GM19351 (cell line): ENCODE data around the gene SLC19A1.
A peak's percentile ranks its signal among the peaks of the same experiment; 100 is the strongest.

ENCODE experiments used
- ATAC-seq: cut with Tn5 transposase; IDR thresholded peaks from one replicate; pipeline ENCODE4 v1.9.1; 2021; ENCODE audit warnings: mild to moderate bottlenecking, moderate library complexity; ENCODE audit not compliant: unreplicated experiment

Gene SLC19A1

DNA sequence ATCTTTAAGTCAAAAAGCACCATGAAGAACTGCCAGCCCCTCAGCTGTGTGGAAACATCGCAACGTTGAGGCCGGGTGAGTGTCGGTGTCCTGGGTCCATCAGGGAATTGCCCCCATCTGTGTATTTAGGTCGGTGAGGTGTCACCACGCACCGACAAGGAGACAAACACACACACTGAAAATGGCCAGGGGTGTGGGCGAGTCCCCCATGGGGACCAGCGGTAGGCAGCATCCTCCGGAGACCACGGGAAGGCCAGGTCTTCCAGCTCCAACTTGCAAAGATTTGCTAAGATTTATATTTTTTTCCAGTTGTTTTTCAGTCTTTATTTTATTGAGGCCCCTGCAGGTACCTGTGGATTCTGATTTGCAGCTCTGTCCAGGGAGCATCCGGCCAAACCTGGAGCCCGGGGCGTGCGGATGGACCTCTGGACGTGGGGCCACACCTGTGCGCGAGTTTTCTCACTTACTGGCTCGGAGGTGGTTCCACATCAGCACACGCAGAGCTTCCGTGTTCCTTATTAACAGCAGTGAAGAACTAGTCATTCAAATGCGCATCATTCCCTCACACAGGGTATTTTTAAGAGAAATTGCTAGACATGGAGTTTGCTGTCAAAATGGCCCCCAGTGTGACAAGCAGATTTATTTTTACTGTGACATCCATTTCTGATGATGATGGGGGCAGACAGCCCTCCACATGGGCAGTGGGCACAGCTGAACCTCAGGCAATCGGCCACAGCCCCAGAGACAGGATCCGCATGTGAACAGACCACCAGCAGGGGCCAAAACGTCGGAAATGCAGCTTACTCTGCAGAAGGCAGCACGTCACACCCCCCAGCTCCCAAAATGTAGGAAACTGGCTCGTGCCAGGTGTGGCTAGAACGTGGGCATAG is 17.2 kb upstream of the SLC19A1 start:
- no peak for ATAC-seq

DNA sequence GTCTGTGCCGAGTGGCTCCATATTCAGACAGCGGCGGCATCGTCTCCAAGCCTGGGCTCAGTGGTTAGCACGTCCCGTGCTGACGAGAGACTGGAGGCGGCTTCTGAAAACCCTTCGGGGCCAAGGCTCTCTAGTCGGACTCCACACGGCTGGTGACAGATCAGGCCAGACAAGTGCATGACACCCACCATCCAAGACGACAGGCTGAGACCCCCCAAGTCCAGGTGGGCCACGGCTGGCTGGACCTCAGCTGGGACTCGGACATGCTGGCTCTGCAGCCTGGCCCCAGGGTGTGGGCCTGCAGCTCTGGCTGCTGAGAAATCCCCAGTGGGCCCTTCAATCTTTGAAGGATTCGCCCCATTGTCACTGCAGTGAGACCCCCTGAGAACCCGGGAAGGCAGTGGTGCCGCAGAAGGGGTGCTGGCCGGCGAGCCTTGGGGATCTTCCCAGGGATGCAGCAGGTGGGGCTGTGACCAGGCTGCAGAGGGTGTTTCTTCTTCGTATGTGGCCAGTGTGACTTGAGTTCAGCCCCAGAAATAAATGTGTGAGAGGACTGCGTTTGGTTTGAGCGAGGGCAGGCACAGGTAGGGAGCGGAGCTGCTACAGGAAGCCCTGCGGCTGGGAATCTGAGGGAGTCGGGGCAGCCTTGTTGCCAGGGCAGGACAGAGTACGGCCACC is 15.9 kb upstream of the SLC19A1 start:
- ATAC-seq = no peak

DNA sequence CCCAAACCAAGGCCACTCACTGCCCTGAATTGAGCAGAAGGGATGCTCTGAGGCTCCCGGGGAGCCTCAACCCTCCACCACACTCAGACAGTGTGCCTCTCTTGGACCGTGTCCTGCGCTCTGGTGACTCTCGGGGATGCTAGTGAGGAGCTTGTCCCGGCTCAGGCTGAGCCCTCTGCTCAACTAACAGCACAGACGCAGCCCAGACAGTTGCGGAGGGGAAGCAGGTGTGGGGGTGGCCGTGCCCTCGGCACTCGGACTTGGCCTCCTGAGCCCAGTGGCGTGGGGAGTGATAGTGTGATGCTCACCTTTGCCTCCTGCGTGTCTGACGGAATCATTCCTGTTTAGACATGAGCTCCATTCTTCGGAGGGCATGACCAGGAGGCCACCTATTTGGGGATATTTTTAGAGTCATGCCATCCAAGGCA is 15.4 kb upstream of the SLC19A1 start:
- no peak for ATAC-seq

DNA sequence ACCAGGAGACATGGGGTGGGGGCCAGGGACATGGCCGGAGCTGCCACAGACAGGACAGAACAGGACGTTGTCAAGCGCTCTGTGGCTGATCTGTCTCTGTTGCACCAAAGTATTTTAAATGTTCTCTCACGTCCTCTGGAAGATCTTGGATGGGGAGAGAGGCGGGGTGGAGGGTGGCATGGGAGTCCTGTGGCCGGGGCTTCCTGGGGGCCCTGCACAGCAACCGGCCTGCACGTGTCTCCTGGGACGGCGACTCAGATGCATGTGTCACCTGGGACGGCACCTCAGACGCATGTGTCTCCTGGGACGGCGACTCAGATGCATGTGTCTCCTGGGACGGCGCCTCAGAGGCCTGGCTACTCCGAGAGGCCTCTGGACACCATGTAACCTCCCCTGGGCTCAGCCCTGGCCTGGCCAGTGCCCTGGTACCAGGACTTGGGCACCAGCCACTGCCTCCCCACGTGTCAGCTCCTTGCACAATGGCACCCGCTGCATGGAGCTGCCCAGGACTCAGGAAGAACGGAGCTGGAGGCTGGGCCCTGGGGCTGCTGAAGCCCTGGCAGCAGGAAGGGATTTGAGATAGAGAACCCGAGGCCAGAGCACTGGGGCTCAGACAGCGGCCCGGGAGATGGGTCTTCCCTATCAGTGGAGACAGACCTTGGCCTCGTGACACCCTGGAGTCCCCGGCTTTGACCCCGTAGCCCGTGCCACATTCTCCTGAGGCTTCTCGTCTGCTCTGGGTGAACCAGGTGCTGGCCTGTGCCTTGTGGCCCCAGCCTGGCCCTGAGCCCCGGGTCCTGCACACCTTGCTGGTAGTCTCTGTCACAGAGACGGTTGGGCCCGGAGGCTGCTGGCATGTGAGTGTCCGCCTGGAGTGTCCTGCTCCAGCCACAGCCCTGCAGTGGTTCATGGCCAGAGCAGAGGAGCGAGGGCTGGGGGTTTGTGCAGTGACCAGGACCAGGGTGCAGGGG is 14.7 kb upstream of the SLC19A1 start:
- no peak for ATAC-seq

DNA sequence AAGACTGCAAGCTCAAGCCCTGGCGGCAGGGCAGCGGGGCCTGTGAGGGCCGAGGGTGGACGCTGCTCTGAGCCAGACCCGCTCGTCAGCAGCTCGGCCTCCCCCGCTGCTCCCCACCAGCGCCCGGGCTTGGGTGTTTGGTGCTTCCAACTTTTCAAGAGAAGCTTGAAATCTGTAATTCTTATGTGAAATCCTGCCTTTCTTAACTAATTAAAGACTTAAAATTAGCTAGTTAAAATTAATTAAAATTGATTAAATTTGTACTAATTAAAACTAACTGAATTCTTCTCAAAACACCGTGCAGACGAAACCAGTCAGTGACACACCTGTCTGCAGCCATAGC is 14.0 kb upstream of the SLC19A1 start:
- ATAC-seq = no peak

DNA sequence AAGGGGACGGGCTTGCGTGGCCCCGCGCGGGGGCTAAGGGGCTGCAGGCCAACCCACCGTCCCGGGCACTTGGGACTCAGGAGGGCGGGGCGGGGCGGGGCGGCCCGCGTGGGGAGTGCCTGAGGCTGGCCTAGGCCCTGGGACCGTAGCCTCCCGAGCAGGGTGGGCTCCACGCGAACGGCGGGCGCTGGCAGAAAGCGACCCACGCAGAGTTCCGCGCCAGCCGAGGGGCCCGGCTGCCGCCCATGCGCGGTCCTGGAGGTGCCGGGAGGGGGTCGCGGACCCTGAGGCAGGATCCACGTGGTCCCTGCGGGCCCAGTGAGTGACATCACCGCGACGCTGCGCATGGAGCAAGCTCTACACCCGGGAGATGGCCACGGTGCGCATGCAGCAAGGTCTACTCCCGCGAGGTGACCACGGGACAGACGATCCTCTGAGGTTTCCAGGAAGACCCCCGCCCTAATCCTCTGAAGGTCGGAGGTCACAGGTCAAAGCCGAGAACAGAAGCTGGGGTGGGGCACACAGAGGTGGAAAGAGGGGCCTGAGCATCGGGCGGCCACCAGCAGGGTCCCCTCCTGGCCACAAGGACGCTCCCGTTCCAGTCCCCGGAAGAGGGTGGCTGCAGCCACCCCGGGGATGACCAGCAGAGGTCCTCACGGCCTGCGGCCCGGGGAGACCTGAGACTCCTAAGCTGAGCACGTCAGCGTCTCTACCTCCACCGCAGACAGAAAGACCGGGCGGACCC is 13.5 kb upstream of the SLC19A1 start:
- ATAC-seq = no peak

DNA sequence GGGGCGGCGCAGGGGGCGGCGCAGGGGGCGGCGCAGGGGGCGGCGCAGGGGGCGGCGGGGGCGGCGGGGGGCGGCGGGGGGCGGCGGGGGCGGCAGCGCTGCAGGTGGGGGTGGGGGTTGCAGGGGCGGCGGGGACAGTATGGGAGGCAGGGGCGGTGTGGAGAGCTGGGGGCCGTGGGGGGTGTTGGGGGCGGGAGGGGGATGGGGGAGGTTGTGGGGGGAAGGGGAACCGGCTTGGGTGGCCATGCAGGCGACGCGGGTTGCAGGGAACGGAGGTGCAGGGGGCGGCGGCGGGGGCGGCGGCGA is 13.0 kb upstream of the SLC19A1 start:
- ATAC-seq = no peak

DNA sequence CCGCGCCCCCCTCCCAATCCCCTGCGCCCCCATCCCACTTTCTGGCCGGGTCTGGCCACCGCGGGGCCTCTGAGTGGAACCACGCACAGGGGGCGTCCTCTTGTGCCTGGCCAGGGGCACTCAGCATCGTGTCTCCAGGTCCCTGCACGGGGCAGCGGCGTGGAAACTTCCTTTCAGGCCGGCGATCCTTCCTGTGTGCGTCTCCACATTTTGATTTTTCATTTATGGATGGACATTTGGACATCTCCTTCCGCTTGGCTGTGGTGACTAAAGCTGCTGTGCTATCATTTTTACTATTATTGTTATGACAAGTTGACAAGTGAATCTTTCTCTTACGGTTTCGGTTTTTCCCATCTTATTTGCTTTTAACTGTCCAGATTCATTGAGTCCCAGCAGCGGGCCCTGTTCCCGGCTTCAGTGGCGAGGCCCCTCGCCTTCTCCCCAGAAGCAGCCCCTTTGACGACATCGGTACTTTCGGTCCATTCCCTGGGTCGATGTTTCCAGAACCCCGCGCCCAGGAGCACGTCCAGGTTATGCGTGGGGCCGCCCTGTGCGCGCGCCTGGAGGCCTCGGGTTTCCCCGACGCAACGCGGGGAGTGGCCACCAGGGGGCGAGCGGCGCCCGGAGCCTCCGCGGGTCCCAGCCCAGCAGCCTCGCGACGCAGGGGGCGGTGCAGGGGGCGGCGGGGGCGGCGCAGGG is 12.4 kb upstream of the SLC19A1 start:
- ATAC-seq = peak; percentile 52

DNA sequence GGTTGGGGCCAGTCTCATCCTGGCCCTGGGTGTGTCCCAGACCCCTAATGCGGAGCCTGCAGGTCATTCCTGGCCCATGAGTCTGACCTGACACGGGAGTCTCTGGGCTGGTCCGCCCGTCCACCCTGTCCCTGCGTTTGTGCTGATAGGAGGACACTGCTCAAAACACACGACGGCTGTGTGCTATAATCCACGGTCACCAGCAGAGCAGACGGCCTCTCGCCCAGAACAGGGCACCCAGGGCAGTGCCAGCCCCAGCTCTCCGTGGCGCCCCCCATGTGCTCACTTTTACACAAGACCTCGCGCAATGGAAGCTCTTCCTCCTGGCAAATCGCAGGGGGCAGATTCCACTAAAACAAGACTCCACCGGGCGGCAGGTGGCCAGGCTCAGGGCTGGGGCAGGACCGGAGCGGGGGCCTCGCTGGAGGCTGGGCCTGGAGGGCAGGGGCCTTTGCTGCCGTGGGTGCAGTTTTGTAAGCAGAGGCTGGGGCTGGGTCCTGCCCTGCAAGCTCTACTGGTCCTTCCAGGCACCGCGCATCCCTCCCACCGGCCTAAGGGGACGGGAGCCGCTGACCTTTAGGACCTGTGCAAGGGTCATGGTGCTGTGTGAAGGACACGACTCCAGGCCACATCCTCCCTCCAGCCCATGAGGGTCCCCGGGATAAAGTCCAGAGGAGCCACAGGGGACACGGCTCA is 10.6 kb upstream of the SLC19A1 start:
- ATAC-seq = no peak

DNA sequence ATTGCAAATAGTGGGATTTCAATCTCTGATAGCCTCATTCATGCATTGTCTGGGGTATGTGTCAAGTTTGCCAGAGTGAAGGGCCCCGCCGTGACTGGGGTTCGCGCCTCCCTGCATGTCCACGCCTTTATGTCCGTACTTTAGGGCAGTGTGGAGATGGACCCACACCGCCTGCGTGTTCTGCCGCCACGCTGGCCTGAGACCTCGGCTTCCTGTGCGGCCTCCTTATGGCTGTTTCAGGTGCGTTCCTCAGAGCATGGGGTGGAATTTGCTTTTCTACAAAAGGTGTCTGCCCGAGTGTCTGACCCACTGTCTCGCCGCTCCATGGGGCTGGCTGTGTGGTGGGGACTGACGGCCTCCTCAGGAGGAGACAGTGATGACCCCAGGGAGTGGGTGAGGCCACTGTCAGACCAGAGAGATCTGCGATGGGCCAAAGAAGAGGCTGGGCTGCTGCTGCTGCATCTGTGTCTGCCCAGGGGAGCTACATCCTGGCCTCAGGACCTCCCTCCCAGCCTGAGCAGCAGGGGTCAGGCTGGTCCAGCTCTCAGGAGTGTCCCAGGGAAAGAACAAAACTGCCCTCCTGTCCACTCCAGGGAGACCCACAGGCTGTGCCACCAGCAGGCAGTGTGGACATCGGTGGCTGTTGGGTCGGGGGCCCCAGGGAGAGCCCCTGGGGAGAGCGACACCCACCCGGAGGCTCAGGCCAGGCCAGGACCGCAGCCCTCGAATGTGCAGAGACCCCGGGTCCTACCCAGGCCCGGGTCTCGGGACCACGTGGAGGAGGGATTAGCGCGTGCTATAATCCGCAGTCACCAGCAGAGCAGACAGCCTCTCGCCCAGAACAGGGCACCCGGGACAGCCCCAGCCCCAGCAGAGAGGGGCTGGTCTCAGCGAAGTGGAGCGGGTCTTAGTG is 9.8 kb upstream of the SLC19A1 start:
- ATAC-seq = no peak

DNA sequence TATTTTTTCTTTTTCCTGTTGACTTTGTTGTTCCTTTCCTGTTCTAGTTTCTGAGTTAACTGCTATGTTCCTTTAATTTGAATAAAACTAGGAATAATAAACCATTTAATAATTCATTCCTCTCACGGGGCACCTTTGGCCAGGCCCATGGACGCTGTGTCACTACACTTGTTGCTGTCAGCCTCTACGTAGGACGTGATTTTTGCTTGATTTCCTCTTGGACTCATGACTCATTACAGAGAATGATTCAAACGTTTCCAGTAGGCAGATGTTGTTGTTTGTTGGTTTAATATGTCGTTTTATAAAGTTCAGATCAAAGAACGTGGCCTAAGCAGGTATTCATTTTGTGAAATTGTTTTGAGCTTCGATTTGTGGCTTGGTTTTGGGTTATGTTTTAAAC is 9.1 kb upstream of the SLC19A1 start:
- no peak for ATAC-seq

DNA sequence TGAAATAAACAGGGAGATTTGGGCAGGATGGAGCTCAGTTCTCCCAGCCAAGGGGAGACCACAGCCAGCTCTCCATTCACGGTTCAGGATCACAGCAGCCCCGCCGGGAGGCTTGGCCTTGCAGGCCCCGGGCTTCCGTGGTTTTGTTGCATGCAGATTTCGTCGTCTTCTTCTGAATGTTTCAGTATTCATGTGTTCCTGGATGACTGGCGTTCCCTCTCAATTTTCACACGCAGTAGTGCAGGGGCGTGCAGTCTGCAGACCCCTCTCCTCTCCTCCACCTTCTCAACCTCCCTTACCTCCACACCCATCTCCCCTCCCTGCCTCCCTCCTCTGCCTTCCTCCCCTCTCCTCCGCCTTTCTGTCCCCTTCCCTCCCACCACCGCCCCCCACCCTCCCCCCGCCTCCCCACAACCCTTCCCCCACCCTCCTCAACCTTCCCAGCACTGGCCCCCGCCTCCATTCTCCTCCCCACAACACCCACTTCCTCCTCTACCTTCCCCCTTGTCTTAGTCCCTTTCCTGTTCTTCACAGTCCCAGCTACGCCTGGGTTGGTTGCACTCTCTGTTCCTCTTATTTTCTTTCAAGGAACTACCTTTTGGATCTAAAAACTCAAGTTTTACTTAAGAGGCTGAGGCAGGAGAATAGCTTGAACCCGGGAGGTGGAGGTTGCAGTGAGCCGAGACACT is 8.4 kb upstream of the SLC19A1 start:
- ATAC-seq = peak; percentile 50

DNA sequence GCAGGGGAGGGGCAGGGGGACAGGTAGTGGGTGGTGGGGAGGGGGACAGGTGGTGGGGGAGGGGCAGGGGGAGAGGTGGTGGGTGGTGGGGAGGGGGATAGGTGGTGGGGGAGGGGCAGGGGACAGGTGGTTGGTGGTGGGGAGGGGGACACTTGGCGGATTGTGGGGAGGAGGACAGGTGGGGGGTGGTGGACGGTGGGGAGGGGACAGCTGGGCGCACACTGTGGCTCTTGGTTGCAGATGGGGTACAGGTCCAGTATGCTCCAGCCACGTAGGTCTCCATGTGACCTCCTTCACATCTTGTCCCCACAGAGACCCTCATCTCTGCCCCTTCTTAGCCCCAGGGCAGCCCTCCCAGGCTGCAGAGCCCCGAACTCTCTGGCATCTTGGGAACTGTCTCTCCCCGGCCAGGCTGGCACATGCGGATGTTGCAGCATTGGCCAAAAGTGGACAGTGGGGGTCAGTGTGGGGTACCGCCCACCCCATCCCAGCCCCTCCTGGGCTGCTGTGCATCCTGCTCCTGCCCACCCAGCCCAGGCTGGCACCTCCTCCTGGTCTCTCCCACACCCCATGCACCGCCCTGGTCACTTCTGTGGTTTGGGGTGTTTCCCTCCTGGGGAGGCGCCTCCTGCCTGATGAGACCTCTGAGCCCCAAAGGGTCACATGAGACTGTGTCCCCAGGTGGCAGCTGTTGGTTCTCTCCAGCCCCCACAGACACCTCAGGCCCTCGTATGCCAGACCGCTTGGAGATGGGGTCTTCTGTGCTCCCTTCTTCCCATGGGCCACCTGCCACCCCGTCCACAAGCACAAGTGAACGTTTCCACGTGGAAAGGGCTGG is 7.6 kb upstream of the SLC19A1 start:
- ATAC-seq = peak; percentile 39

DNA sequence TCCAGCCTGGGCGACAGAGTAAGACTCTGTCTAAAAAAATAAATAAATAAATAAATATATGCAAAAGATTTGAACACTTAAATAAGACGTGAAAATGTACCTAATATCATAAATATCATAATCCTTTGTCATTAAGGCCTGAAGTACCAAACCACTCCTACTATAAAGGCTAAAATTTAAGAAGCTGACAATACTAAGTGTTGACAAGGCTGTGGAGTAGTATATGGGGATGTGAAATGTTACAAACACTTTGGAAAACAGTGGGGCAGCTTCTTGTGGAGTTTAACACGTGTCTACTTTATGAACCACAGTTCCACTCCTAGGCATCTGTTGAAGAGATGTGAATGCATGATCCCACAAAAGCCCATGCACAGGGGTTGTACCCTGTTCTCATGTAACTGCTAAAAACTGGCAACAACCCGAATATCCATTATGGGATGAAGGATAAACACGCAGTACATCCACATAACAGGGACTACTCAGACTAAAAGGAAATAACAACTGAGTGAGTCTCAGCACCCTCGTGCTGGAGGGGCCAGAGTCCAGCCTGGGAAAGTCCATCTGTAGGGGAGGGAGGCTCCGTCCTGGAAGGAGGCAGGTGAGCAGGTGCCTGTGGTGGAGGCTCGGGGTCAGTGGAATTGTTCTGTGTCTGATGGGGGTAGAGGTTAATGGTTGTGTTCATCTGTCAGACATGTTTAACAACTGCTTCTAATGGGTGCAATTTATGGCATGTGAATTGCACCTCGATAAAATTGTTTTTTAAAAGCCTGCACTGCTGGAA is 6.7 kb upstream of the SLC19A1 start:
- ATAC-seq = no peak

DNA sequence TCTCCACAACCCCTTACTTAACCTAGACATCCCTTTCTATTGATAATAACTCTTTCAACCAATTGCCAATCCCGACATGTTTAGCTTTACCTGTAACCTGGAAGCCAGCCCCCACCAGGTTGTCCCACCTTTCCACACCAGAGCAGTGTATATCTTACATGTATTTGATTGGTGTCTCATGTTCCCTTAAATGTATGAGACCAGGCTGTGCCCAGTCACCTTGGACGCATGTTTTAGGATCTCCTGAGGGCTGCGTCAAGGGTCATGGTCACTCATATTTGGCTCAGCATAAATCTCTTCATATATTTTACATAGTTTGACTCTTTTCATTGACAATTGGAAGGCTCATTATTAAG is 5.3 kb upstream of the SLC19A1 start:
- ATAC-seq = no peak
